Stimulated activated CD4-positive, alpha-beta T cell treated with anti-CD3 and anti-CD28 coated beads, TNF-alpha, amount 100 ng/mL, for 1 hour (primary cell): Measurements from ENCODE around the gene NRXN3.
"Not testable (repeated sequence)": the region's sequence is repeated elsewhere in the genome, so short reads cannot be mapped to it uniquely, and the experiment has no call there.

Experiments used
- DNase-seq, 3 donors: peaks; one replicate each; pipeline ENCODE4 v3.0.0-alpha.2; 2020; ENCODE audit warnings: low read depth in 3 of 3, low spot score in 1 of 3

NRXN3 gene

DNA sequence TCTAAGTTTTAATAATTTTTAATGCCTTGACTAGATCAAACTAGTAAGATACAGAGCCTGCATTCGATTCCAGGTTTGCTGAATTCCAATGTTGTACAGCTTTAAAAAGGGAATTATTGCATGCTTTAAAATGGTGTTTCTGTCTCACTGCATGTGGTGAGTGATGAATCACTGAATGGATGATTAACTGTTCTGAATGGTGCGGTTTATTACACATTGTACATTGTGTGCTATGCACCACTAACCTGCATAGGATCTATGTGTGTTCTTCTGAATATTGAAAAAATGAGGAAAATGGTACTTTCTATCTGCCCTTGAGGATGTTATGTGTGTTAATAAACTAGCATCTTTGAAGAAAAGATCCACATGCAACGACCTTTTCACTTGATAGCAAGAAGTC, 231.7 kb downstream of the NRXN3 start:
- DNase-seq: no peak

GRCh38 chr14:78403278-78403815, 233.2 kb downstream of the NRXN3 start:
- no peak for DNase-seq

DNA sequence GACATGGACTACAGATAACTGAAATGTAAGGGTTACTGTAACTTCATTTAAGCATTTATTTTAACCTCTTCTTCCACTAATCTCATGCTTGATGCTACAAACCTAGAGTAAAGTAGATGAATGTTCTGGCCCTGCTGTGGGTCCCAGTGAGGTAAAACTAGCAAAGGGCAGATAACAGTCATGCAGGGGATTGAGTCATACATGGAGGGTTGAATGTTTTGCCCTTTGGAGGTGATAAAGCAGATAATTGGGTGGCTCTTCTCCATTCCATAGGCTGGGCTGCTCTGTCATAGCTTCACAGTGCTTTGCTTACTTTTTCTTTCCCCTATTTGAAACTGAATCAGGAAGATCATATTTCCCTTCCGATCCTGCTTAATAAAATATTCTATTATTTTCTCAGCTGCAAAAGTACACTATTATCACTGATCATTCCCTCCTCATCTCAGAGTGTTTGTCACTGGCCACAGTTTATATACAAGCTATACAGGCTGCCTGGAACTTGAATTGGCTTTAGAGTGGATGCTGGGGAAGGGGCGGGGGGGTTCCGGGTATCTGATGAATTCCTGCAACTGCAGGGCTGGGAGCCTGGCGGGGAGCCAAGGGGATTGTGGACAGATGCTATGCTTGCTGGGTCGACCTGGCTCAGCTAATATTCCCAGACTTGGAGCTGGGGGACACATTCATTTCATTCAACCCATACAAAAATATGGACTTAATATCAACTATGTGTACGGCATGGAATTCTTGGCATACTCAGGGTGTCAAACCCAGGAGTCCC, 235.1 kb downstream of the NRXN3 start:
- DNase-seq: no peak

DNA sequence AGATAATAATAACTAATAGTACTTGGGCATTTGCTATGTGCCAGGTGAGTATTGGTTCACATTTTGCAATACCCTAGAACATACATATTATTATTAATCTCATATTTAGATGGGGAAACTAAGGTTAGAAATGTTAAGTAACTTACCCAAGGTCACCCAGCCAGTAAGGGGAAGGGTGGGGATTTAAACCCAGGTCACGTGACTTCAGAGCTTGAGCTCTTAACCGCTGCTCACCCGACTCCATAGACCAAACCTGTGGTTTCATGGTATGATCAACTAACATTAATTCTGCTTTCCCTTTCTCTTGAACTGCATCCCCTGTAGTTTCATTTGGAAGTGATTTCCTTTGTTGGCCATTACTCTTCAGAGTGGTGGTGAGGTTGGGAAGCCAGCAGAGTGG, 242.3 kb downstream of the NRXN3 start:
- no peak for DNase-seq

DNA sequence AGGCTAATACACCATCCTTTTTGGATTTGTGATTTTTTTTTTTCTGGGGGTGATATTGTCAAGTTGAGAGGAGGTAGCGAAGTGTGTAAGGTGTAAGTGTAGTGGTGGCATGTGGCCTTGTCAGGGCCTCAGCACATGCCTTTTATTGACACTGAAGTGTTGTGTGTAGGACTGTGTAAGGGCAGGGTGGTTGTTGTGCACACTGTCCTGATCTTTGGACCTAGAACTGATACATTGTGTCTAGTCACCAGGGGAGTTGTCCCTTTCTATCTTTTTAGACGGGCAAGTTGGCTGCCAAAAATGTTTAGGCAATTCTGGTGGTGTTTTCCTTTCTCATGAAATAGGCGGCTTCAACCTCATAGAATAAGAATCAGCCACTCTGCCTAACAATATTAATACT, 244.0 kb downstream of the NRXN3 start:
- DNase-seq: no peak

DNA sequence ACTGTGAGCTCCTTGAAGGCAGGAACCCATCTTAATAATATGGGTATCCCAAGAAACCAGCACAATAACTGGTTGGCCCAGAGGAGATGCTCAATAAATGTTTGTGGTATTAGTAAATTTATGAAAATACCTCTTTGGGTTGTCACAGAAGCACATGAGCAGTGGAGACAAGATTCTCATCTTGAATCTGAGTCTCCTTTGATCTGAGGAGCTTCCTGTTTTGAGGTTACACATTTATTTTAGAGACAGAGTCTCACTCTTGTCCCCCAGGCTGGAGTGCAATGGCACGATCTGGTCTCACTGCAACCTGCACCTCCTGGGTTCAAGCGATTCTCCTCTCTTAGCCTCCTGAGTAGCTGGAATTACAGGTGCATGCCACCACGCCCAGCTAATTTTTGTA, 247.4 kb downstream of the NRXN3 start:
- DNase-seq: no peak

DNA sequence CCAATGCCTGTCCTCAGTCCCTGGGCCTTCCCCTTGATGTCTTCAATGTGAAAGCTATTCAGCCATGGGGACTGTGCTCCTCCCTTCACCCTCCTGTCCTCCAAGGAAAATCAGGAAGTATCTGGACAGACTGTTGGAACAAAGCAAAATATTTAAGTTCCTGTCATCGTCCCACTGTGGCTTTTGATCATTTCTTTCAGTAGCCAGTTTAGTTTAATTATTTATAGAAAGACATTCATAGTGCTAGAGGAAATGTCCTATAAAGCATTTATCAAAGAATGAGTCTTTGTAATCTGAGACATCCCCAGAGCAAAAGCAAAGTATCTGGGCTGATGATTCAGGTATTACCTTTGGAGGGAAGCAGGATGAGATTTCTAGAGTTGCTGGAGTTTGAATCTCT, 254.1 kb downstream of the NRXN3 start:
- no peak for DNase-seq

- no peak for DNase-seq
Measured at GRCh38 chr14:78425330-78425729, 255.2 kb downstream of the NRXN3 start.

DNA sequence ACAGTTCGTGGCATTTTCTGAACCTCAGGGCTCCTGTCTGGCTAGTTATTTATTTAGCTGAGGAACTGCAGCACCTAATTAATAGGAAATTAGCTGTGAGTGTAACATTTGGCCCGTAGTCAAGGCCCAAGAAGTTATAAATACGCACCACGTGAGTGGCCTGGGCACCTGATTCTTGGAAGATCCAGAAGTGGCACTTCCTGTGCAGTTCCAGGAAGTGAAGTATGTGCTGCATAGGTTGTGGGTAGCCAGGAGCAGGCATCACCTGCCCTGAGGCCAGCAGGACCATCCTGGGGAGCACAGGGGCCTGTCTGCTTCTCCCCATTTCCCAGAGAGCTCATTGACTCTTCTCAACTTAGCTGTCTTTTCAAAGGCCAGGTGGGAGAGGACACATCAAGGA, 255.6 kb downstream of the NRXN3 start:
- no peak for DNase-seq

- DNase-seq: no peak
Measured at GRCh38 chr14:78432046-78432445, 261.9 kb downstream of the NRXN3 start.

DNA sequence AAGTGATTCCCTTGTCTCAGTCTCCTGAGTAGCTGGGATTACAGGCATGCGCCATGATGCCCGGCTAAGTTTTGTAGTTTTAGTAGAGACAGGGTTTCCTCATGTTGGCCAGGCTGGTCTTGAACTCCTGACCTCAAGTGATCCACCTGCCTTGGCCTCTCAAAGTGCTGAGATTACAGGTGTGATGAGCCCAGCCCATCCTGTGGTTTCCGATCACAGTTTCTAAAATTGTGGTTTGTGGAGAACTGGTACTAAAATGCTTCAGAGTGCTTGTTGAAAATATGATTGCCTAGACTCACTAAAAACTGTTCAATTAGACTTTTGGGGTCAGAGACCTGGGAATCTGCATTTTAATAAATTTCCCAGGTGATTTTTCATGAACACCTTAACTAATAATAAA, 267.3 kb downstream of the NRXN3 start:
- DNase-seq: not testable (repeated sequence)

DNA sequence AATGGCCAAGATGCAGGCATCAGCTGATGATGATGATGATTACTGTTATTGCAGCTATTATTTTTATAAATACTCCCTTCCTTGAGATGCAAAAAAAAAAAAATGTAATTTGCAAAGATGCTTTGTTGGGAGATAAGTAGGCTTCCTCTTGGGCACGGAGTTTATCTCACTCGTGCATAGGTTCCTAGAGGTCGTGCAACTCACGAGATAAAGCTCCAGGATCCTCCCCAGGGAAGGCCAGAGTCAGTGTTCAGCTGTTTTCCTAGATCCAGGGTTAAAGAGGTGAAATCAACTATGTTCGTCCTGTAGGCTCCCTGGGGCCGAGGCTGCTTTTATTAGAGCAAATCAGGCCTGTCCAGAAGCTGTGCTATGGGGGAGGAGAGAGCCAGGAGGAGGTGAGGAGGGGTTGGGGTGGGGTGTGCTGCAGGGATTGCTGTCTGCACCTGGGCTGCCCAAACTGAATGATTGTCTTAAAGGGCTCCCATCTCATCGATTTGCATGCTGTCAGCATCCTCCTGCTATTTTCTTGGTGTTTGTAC, 270.3 kb downstream of the NRXN3 start:
- DNase-seq: no peak

DNA sequence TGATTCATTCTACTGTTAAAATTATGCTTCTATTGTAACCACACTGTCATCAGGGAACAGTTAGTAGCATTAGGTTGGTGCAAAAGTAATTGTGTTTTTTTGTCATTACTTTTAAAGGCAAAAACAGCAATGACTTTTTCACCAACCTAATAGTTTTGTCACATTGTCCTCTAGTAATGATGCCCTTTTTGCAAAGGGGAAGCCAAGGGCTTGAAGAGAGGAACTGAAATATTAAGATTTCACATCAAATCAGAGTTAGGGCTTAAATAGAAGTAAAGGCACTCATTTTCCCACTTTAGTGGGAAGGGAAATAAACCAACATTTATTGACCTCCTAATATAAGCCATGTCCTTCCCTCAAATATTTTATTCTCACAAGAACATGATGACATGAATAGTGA, 273.7 kb downstream of the NRXN3 start:
- no peak for DNase-seq

GRCh38 chr14:78445275-78445674, 275.1 kb downstream of the NRXN3 start:
- no peak for DNase-seq

GRCh38 chr14:78446807-78447206, 276.6 kb downstream of the NRXN3 start:
- DNase-seq: no peak

DNA sequence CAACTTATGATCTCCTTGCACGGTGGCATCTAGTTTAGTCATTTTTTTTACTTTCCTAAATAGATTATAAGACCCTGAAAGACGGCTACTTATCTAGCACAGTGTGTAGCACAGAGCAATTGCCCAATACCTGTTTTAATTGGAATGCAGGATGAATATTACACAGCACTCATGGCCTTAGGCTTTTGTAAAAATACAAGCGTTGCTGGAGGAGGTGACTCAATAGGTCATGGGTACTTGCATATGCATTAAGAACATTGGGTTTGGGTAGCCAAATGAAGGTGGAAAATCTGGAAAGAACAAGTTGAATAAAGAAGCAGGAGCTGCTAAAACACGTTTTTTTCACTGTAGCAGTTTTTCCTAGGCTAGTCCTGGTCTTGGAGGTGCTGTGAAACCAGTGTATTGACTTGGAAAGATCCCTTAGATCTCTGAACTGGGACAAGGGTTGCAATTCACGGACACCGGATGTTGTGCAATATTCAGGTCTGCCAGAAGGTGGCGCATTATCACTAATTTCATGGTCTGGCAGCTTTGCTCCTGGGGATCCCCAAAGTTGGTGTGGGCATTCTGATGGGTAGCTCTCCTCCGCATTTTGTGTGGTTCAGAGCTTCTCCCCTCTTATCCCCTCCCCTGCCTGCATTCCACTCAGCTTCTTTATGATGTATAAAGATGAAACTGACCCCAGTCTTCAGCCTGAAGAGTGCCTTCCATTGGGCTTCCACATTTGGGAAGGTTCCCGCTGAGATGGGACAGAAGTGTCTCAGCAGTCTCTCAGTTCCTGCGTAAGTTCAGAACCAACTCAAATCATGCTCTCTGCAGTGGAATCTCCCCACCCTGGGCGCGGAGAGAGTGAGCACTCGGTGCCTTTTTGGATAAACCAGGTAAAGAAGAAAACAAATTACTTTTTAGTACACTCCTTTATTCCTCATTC, 278.3 kb downstream of the NRXN3 start:
- DNase-seq: no peak

DNA sequence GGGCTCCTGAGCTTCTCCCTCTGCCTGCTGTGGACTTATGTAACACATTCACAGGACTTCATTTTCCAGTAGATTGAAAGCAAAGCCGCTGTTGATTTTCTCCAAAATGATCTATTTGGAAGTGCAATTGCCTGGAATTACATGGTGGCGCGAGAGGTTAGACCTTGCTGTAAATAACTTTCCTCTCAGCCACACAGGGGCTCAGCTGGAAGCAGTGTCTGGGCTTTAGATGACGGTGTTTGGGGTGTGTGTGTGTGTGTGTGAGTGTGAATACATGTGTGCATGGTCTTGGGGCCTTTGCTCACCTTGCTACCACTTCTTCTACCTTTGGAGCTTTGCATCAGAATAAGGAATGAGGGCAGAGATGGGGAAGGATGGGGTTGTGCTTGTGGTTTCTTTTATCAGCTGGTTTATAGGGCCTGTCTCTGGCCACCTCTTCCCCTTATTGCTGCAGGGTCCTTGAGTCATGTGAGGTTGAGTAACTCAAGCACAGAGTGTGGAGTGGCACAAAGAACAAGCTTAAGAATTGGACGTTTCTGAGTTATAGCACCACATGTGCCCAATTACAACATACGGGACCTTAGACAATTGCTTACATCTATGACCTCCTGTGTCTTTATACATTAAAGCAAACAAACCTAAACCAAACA, 280.6 kb downstream of the NRXN3 start:
- DNase-seq: no peak

DNA sequence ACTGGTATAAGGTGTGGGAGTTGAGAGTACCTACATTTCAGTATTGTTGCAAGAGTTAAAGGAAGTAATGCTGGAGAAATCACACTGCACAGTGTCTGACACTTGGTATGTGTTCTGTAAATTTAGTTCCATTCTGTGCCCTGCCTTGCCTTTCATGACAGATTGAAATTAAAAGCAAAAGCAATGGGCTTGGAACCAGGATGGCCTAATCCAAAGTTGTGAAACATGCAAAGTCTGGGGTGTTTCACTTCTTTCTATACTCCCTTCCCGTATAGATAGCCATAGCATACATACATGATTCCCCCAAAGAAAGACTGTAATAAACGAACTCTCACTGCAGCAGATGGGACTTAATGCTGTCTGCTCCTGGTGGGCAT, 281.1 kb downstream of the NRXN3 start:
- DNase-seq: no peak

GRCh38 chr14:78455896-78456435, 285.8 kb downstream of the NRXN3 start:
- DNase-seq: no peak

DNA sequence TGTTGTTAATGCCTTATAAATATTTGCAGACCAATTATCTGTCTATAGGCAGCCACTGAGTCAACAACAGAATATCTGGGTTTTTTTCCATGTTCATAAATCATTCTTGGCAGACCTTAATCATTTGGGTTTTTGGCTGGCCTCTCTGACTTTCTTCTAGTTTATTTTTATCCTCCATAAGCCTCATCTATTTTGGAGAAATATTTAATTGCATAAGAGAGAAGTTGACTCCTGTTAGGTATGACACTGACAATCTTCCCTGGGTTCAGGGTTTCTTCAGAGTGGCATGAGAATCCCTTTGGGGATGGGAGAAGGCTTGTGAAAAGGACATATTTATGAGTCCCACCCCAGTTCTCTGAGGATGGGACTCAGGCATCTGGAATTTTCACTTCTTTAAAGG, 299.8 kb downstream of the NRXN3 start:
- no peak for DNase-seq

DNA sequence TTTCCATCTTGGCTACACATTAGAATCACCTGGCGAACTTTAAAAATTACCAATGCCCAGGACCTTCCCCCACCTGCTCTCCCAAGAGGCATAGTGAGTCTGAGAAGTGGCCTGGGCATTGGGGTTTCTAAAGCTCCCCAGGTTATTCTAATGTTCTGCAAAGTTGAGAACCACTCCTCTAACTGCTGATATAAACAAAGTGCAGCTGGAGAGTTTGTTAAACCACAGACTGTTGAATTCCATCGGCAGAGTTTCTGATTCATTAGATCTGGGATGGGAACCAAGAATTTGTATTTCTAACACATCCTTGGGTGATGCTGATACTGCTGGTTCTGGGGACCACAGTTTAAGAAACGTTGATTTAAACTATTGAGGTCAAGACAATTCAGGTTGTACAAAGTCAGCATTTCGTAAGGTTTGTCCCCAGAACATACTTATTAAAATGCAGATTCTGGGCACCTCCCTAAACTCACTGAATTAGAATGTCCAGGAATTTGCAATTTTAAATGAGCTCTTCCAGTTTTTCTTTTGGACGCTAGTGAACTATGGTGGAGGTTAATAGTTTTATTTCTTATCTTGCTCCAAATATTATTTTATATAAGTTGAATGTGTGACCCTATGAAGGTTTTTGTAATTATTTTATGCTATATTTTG, 309.1 kb downstream of the NRXN3 start:
- DNase-seq: no peak
